ENCODE data around the gene ART4. TPM values are rescaled to one million over a fixed set of nuclear protein-coding genes. Genes with fewer than 3 reads are reported as not detected.

Gene ART4
- total RNA-seq, 1 experiment from 2014 or later: not detected

GRCh38 chr12:14827043-14827442, 16.3 kb downstream of the ART4 start:
- DNase-seq: no peak

DNA sequence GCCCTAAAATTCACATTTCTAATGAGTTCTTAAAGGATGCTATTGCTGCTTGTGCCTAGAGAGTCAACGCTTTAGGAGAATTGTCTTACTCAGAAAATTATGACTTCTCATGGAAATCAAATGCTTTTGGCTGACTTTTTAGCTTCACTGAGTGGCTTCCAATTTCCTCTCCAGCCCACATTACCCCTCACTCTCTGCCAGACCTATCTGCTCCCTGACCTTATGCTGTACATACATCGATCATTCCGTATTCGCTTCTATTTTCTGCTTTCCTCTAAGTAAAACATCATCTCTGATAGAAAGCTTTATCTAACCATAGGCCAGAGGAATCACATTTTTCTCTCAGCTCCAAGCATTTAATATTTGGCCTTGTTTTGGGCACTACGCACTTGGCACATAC, 16.8 kb downstream of the ART4 start:
- no peaks in the 10 kb centered on the region for H3K4me1 Mint-ChIP-seq (ENCODE audit: low read depth, unreplicated experiment)
- no peaks in the 10 kb centered on the region for H3K27me3 Mint-ChIP-seq (ENCODE audit: unreplicated experiment)
- H3K4me3 Mint-ChIP-seq (ENCODE audit: low read depth, unreplicated experiment): no peak overlapping the region
- no peaks in the 10 kb centered on the region for H3K9me3 Mint-ChIP-seq (ENCODE audit: low read depth, unreplicated experiment)
- no peaks in the 10 kb centered on the region for H3K36me3 Mint-ChIP-seq (ENCODE audit: insufficient read depth, unreplicated experiment)
- H3K27ac Mint-ChIP-seq (ENCODE audit: unreplicated experiment): no peak overlapping the region
- DNase-seq: no peak
- intact Hi-C loops (cut with micrococcal nuclease; ENCODE audit: unreplicated experiment): no loop called here
- CTCF ChIA-PET: no interaction called here
- BruUV-seq (replicated peaks): no TSS peak
- TF ChIP-seq, protein P1, sequence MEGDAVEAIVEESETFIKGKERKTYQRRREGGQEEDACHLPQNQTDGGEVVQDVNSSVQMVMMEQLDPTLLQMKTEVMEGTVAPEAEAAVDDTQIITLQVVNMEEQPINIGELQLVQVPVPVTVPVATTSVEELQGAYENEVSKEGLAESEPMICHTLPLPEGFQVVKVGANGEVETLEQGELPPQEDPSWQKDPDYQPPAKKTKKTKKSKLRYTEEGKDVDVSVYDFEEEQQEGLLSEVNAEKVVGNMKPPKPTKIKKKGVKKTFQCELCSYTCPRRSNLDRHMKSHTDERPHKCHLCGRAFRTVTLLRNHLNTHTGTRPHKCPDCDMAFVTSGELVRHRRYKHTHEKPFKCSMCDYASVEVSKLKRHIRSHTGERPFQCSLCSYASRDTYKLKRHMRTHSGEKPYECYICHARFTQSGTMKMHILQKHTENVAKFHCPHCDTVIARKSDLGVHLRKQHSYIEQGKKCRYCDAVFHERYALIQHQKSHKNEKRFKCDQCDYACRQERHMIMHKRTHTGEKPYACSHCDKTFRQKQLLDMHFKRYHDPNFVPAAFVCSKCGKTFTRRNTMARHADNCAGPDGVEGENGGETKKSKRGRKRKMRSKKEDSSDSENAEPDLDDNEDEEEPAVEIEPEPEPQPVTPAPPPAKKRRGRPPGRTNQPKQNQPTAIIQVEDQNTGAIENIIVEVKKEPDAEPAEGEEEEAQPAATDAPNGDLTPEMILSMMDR (IDR thresholded peaks at IDR 0.05; ENCODE audit: unreplicated experiment): no peak

More at GRCh38 chr12:14827043-14827442, 16.3 kb downstream of the ART4 start:
- no peak overlapping the region for H3K27ac Mint-ChIP-seq (ENCODE audit: unreplicated experiment)
- no peak overlapping the region for H3K4me3 Mint-ChIP-seq (ENCODE audit: low read depth, unreplicated experiment)
- CTCF ChIA-PET: no interaction called here
- BruUV-seq (replicated peaks): no TSS peak
- intact Hi-C loops (cut with micrococcal nuclease; ENCODE audit: unreplicated experiment): no loop called here
- no peaks in the 10 kb centered on the region for H3K36me3 Mint-ChIP-seq (ENCODE audit: insufficient read depth, unreplicated experiment)
- TF ChIP-seq, protein P1 (IDR thresholded peaks at IDR 0.05; ENCODE audit: unreplicated experiment): no peak
- H3K27me3 Mint-ChIP-seq (ENCODE audit: unreplicated experiment): no peaks in the 10 kb centered on the region
- peaks cover 3% of the 10 kb centered on the region for H3K9me3 Mint-ChIP-seq (ENCODE audit: low read depth, unreplicated experiment)
- H3K4me1 Mint-ChIP-seq (ENCODE audit: low read depth, unreplicated experiment): no peaks in the 10 kb centered on the region

DNA sequence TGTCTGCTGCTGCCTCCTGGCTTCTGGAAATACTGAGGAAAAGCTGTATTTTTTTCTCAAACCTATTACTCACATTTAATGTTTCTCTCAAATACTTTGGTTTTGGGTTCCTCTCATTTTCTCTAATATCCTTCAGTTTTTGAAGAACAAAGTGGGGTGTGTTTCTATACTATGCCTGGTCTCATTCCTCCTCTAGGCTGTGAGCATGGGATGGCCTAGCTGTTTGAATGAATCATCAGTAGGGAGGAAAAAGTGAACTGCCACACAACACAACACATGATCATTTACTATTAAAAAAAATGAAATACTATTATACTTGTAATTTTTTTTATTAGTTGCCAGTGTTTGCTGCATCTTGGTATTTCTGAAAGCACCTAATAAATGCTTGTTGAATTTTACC, 18.1 kb downstream of the ART4 start:
- Mint-ChIP-seq H3K27me3 (ENCODE audit: unreplicated experiment) (no peaks in the 10 kb centered on the region), H3K27ac (ENCODE audit: unreplicated experiment) (no peak overlapping the region), H3K4me1 (ENCODE audit: low read depth, unreplicated experiment) (no peaks in the 10 kb centered on the region), H3K4me3 (ENCODE audit: low read depth, unreplicated experiment) (no peak overlapping the region), H3K36me3 (ENCODE audit: insufficient read depth, unreplicated experiment) (no peaks in the 10 kb centered on the region), H3K9me3 (ENCODE audit: low read depth, unreplicated experiment) (no peaks in the 10 kb centered on the region)
- CTCF ChIA-PET: no interaction called here
- BruUV-seq (replicated peaks): no TSS peak
- no peak for DNase-seq
- TF ChIP-seq, protein P1 (IDR thresholded peaks at IDR 0.05; ENCODE audit: unreplicated experiment): no peak
- intact Hi-C loops (cut with micrococcal nuclease; ENCODE audit: unreplicated experiment): no loop called here

DNA sequence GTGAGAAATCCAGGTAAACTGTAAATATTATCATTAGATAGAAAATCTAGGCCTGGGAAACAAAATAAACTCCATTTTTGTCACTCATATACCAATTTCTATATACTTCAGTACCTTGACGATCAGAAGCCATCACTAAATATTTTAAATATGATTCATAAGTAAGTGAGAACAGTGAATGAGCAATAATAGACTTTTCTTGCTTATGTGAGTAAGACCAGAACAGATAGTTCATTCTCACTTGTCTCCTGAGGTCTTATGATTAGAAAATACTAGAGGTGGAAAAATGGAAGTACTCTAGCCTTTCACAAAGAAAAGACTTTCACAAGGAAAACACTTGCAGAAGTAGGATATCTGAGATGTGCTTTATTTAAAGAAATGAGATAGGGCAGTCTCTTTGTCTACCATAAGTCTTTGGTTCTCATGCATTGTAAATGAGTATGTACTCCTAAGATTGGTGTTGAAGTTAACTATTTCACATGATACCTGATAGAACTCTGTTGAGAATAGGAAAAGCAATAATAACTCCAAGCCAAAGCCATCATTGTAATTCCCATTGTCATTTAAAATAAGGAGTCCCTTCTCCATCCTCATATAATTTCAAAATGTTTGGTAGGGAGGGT, 19.2 kb downstream of the ART4 start:
- DNase-seq: no peak
- no TSS peak for BruUV-seq (replicated peaks)
- CTCF ChIA-PET: no interaction called here
- Mint-ChIP-seq H3K4me3 (ENCODE audit: low read depth, unreplicated experiment) (no peak overlapping the region), H3K27me3 (ENCODE audit: unreplicated experiment) (no peaks in the 10 kb centered on the region), H3K9me3 (ENCODE audit: low read depth, unreplicated experiment) (no peaks in the 10 kb centered on the region), H3K36me3 (ENCODE audit: insufficient read depth, unreplicated experiment) (no peaks in the 10 kb centered on the region), H3K27ac (ENCODE audit: unreplicated experiment) (no peak overlapping the region), H3K4me1 (ENCODE audit: low read depth, unreplicated experiment) (no peaks in the 10 kb centered on the region)
- TF ChIP-seq, protein P1 (IDR thresholded peaks at IDR 0.05; ENCODE audit: unreplicated experiment): no peak
- intact Hi-C loops (cut with micrococcal nuclease; ENCODE audit: unreplicated experiment): no loop called here

All from Calu3 (cell line).